Liver (tissue), 3 donors: Measurements from ENCODE around the gene FRMD5.

Source experiments
- EGR1 ChIP-seq, 2 donors: IDR thresholded peaks; 2 replicates each; pipeline ENCODE4 v1.6.1; 2016 to 2018; ENCODE audit warnings: antibody characterized with exemption in 2 of 2, low read depth in 2 of 2
- FOXA1 ChIP-seq: IDR thresholded peaks from 2 replicates; pipeline ENCODE4 v1.6.1; 2016; ENCODE audit warnings: antibody characterized with exemption
- HNF4A ChIP-seq, 2 donors: conservative IDR thresholded peaks; 2 replicates each; pipeline ENCODE4 v1.6.1; 2016; ENCODE audit warnings: antibody characterized with exemption in 2 of 2, mild to moderate bottlenecking in 2 of 2
- JUND ChIP-seq, 2 donors: IDR thresholded peaks; 2 replicates each; pipeline ENCODE4 v1.6.1; 2016; ENCODE audit warnings: antibody characterized with exemption in 2 of 2
- RAD21 ChIP-seq, 2 donors: IDR thresholded peaks; 2 replicates each; pipeline ENCODE4 v1.6.1; 2016; ENCODE audit warnings: antibody characterized with exemption in 2 of 2, mild to moderate bottlenecking in 2 of 2
- TAF1 ChIP-seq: conservative IDR thresholded peaks from 2 replicates; pipeline ENCODE4 v1.6.1; 2016; ENCODE audit warnings: antibody characterized with exemption, mild to moderate bottlenecking
- YY1 ChIP-seq: IDR thresholded peaks from 2 replicates; pipeline ENCODE4 v1.6.1; 2016; ENCODE audit warnings: antibody characterized with exemption, mild to moderate bottlenecking
- TF ChIP-seq, protein P1 (sequence below): fragments of 150-350 bp; IDR thresholded peaks from 2 replicates; pipeline ENCODE4 v1.5.1; 2017; ENCODE audit warnings: improper control_type of control experiment, low read depth, low read length; ENCODE audit not compliant: missing input control
- TF ChIP-seq, protein P2 (sequence below): IDR thresholded peaks from 2 replicates; pipeline ENCODE4 v1.6.1; 2016; ENCODE audit warnings: antibody characterized with exemption
- TF ChIP-seq, protein P3 (sequence below): IDR thresholded peaks from 2 replicates; pipeline ENCODE4 v1.6.1; 2016; ENCODE audit warnings: antibody characterized with exemption
- donor health status: healthy.
- donor health status: healthy.

DNA sequence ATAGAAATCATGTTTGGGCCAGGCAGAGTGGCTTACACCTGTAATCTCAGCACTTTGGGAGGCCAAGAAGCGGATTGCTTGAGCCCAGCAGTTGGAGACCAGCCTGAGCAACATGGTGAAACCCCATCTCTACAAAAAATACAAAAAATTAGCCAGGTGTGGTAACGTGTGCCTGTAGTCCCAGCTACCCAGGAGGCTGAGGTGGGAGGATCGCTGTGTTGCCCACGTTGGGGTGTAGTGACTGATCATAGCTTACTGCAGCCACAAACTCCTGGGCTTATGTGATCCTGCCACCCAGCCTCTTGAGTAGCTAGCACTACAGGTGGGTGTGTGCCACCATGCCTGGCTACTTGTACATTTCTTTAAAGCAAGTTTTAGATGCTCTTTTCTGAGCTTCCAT lies 254.0 kb downstream of the FRMD5 start:
- TF ChIP-seq, protein P1, sequence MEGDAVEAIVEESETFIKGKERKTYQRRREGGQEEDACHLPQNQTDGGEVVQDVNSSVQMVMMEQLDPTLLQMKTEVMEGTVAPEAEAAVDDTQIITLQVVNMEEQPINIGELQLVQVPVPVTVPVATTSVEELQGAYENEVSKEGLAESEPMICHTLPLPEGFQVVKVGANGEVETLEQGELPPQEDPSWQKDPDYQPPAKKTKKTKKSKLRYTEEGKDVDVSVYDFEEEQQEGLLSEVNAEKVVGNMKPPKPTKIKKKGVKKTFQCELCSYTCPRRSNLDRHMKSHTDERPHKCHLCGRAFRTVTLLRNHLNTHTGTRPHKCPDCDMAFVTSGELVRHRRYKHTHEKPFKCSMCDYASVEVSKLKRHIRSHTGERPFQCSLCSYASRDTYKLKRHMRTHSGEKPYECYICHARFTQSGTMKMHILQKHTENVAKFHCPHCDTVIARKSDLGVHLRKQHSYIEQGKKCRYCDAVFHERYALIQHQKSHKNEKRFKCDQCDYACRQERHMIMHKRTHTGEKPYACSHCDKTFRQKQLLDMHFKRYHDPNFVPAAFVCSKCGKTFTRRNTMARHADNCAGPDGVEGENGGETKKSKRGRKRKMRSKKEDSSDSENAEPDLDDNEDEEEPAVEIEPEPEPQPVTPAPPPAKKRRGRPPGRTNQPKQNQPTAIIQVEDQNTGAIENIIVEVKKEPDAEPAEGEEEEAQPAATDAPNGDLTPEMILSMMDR: no peak
- TF ChIP-seq YY1 (no peak), TAF1 (no peak), EGR1 (IDR thresholded peaks at IDR 0.05; ENCODE audit: low read depth in 2 of 2) (no peak), HNF4A (conservative IDR thresholded peaks at IDR 0.05) (no peak), RAD21 (IDR thresholded peaks at IDR 0.05) (no peak), FOXA1 (no peak), JUND (IDR thresholded peaks at IDR 0.05) (no peak)
- TF ChIP-seq, protein P2, sequence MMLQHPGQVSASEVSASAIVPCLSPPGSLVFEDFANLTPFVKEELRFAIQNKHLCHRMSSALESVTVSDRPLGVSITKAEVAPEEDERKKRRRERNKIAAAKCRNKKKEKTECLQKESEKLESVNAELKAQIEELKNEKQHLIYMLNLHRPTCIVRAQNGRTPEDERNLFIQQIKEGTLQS: no peak
- TF ChIP-seq, protein P3, sequence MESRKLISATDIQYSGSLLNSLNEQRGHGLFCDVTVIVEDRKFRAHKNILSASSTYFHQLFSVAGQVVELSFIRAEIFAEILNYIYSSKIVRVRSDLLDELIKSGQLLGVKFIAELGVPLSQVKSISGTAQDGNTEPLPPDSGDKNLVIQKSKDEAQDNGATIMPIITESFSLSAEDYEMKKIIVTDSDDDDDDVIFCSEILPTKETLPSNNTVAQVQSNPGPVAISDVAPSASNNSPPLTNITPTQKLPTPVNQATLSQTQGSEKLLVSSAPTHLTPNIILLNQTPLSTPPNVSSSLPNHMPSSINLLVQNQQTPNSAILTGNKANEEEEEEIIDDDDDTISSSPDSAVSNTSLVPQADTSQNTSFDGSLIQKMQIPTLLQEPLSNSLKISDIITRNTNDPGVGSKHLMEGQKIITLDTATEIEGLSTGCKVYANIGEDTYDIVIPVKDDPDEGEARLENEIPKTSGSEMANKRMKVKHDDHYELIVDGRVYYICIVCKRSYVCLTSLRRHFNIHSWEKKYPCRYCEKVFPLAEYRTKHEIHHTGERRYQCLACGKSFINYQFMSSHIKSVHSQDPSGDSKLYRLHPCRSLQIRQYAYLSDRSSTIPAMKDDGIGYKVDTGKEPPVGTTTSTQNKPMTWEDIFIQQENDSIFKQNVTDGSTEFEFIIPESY: no peak
